Loucy (cell line): ENCODE data around the gene HAO2.

ENCODE experiments used
- CTCF ChIP-seq: fragments of 200-600 bp; sonication (generic); conservative IDR thresholded peaks from 2 replicates; pipeline ENCODE4 v1.5.1; 2014; ENCODE audit warnings: mild to moderate bottlenecking, antibody characterized with exemption, low read length
- EZH2phosphoT487 ChIP-seq: fragments of 200-600 bp; IDR thresholded peaks from 2 replicates; pipeline ENCODE4 v1.6.1; 2018; ENCODE audit warnings: antibody characterized with exemption, mild to moderate bottlenecking, moderate library complexity, borderline replicate concordance

GRCh38 chr1:119368554-119368953, at the start of gene HAO2:
- TF ChIP-seq CTCF (no peak), EZH2phosphoT487 (no peak)
